Panc1 (cell line): ENCODE data around the gene NLRP6. TPM values are rescaled to one million over a fixed set of nuclear protein-coding genes. Genes with fewer than 3 reads are reported as not detected.

Source experiments
- ATAC-seq: fragments of 200-7000 bp; cut with Tn5 transposase; 2 replicates; pipeline ENCODE4 v1.9.1; 2020; ENCODE audit warnings: mild to moderate bottlenecking, moderate library complexity
- BruUV-seq: library from RNA; stranded (reverse); fragments of 400-500 nt; replicated peaks from 2 replicates; lab custom pipeline; 2021; lab: Mats Ljungman, UMichigan
- CTCF ChIA-PET: fragments of 300-600 bp; sonication (Branson Sonifier 250); formaldehyde crosslinking; loops from one replicate; lab custom pipeline; 2022; ENCODE audit warnings: antibody characterized with exemption; lab: Charles Lee
- POLR2A ChIA-PET: fragments of 300-600 bp; sonication (Branson Sonifier 250); formaldehyde crosslinking; loops from one replicate; lab custom pipeline; 2022; ENCODE audit warnings: antibody characterized with exemption; lab: Charles Lee
- DNase-seq: peaks from one replicate; pipeline ENCODE4 v3.0.0-alpha.2; 2010; ENCODE audit warnings: low read depth, low spot score
- H3K27ac ChIP-seq: 2 replicates; pipeline ENCODE4 v1.5.1; 2011; ENCODE audit warnings: mild to moderate bottlenecking, low read length, inconsistent platforms
- H3K27me3 ChIP-seq: fragments of 200-500 bp; sonication (Bioruptor generic); 2 replicates; pipeline ENCODE4 v1.6.0; 2014; ENCODE audit warnings: low read length, inconsistent platforms; ENCODE audit not compliant: control insufficient read depth, insufficient read depth
- H3K36me3 ChIP-seq: fragments of 200-500 bp; sonication (Bioruptor generic); 2 replicates; pipeline ENCODE4 v1.5.1; 2014; ENCODE audit warnings: inconsistent platforms, mild to moderate bottlenecking, low read length, moderate library complexity; ENCODE audit not compliant: control insufficient read depth, insufficient read depth
- H3K4me1 ChIP-seq: 2 replicates; pipeline ENCODE4 v1.5.1; 2011; ENCODE audit warnings: inconsistent platforms, mild to moderate bottlenecking, low read length, moderate library complexity; ENCODE audit not compliant: control insufficient read depth, insufficient read depth
- H3K4me3 ChIP-seq, 2 experiments: 2 replicates each; pipeline ENCODE4 v1.5.1; 2011 to 2012; ENCODE audit warnings: low read depth in 2 of 2, low read length in 2 of 2, mild to moderate bottlenecking in 2 of 2, inconsistent platforms in 1 of 2, moderate library complexity in 1 of 2
- H3K9me3 ChIP-seq: fragments of 200-500 bp; sonication (Bioruptor generic); 2 replicates; pipeline ENCODE4 v1.5.1; 2014; ENCODE audit warnings: low read depth, mild to moderate bottlenecking, inconsistent platforms, low read length, moderate library complexity; ENCODE audit not compliant: control insufficient read depth, insufficient read depth
- CTCF ChIP-seq: fragments of 450-650 bp; IDR thresholded peaks from 2 replicates; pipeline ENCODE4 v1.5.1; 2017; ENCODE audit warnings: mild to moderate bottlenecking
- POLR2AphosphoS5 ChIP-seq: IDR thresholded peaks from 2 replicates; pipeline ENCODE4 v1.6.1; 2012; ENCODE audit warnings: mild to moderate bottlenecking, low read depth, low read length, moderate library complexity
- REST ChIP-seq, 2 experiments: IDR thresholded peaks; 2 replicates each; pipeline ENCODE4 v1.6.1; 2011 to 2012; ENCODE audit warnings: low read depth in 2 of 2, control low read depth in 1 of 2, low read length in 1 of 2, mild to moderate bottlenecking in 1 of 2, moderate library complexity in 1 of 2; ENCODE audit not compliant: insufficient read depth in 1 of 2
- SIN3A ChIP-seq: IDR thresholded peaks from 2 replicates; pipeline ENCODE4 v1.6.1; 2012; ENCODE audit warnings: low read depth, mild to moderate bottlenecking, low read length, moderate library complexity, borderline replicate concordance; ENCODE audit not compliant: insufficient read depth
- TCF7L2 ChIP-seq: IDR thresholded peaks from 2 replicates; pipeline ENCODE4 v1.6.1; 2011; ENCODE audit warnings: mild to moderate bottlenecking, low read depth, low read length, inconsistent platforms
- in situ Hi-C: cut with HindIII; loops from 2 replicates; pipeline ENCODE4 v1.10.0; 2016; ENCODE audit warnings: low sequenced_read_pairs, low pct_unique_long_range_greater_than_20kb
- intact Hi-C: fragments of 100-400 bp; cut with micrococcal nuclease; formaldehyde crosslinking; loops from one replicate; pipeline ENCODE4 v1.10.0; 2022; ENCODE audit not compliant: unreplicated experiment
- total RNA-seq: library from RNA; stranded (reverse); gene quantifications from one replicate; pipeline ENCODE4 v1.2.1, GENCODE V29; 2021; ENCODE audit not compliant: unreplicated experiment

NLRP6 gene
- total RNA-seq, 1 experiment from 2014 or later = 0.59 TPM

GRCh38 chr11:304915-305843, 27.0 kb downstream of the NLRP6 start:
- peak overlapping the region; percentile 90 for H3K27ac ChIP-seq
- DNase-seq (peak; percentile 53), ATAC-seq (no peak)
- BruUV-seq = no TSS peak
- TF ChIP-seq CTCF (peak; percentile 91), TCF7L2 (no peak)
- POLR2A ChIA-PET = interaction anchor here (0.7 to 2.0 kb wide), 2 partner anchors 50 to 66 kb away, joined by 5 to 17 read pairs; no protein-coding TSS in a partner anchor
- no peaks in the 10 kb centered on the region for H3K27me3 ChIP-seq
- in situ Hi-C loops = no loop called here
- CTCF ChIA-PET = interaction anchor here (0.6 to 1.3 kb wide), 5 partner anchors 22 to 102 kb away, joined by 3 to 14 read pairs (median 3); no protein-coding TSS in a partner anchor
- no peaks in the 10 kb centered on the region for H3K9me3 ChIP-seq
- H3K36me3 ChIP-seq = no peaks in the 10 kb centered on the region
- peaks cover 50% of the 10 kb centered on the region for H3K4me1 ChIP-seq
- intact Hi-C loops = loop anchor here (5.0 kb wide), 1 partner anchor 52 kb away; no protein-coding TSS in a partner anchor
- no peak overlapping the region for H3K4me3 ChIP-seq

- BruUV-seq = no TSS peak
- CTCF ChIA-PET = interaction anchor here (0.6 to 1.2 kb wide), 3 partner anchors 53 to 101 kb away, joined by 3 to 4 read pairs (median 3); no protein-coding TSS in a partner anchor
- H3K27ac ChIP-seq = peak overlapping the region; percentile 90
Measured at GRCh38 chr11:305844-306211, 27.6 kb downstream of the NLRP6 start.

More at GRCh38 chr11:305844-306211, 27.6 kb downstream of the NLRP6 start:
- no peak for DNase-seq
- no peak for TF ChIP-seq TCF7L2
- TF ChIP-seq SIN3A = no peak
- TF ChIP-seq REST (IDR thresholded peaks at IDR 0.05; ENCODE audit: insufficient read depth in 1 of 2, low read depth in 2 of 2, low read length in 1 of 2) = no peak
- TF ChIP-seq POLR2AphosphoS5 = no peak
- TF ChIP-seq CTCF = no peak
- H3K36me3 ChIP-seq = no peaks in the 10 kb centered on the region
- ATAC-seq = no peak
- in situ Hi-C loops = no loop called here
- H3K4me1 ChIP-seq = peaks cover 43% of the 10 kb centered on the region
- POLR2A ChIA-PET = interaction anchor here (2.0 kb wide), 1 partner anchor 50 kb away, joined by 5 read pairs; no protein-coding TSS in a partner anchor
- no peaks in the 10 kb centered on the region for H3K9me3 ChIP-seq
- intact Hi-C loops = loop anchor here (5.0 kb wide), 1 partner anchor 51 kb away; no protein-coding TSS in a partner anchor
- no peak overlapping the region for H3K4me3 ChIP-seq
- no peaks in the 10 kb centered on the region for H3K27me3 ChIP-seq
